ENCODE measurements around the gene RSAD1.

The RSAD1 gene

DNA sequence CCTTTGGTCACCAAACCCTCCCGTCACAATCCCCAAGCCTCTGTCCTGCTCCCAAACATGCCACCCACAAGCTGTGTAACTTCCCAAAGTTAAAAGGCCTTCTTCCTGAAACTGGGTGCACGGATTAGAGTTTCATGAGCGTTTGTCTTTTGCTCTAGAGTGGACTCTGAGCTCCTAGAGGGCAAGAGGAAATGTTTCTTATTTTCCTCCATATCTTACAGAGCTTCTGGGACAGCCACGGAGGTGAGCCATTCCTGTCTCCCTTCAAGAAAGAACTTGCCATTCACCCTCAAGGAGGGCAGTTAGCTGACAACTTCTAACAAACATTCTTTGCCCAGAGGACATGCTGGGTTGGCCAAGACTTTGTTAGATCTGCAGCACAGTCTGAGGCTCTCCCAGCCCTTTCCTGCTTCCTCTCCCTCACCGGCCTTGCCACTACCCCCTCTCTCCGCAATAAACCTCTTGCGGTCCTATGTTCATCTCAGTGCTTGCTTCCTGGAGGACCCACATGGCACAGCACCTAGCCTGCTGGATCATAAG, 27.0 kb downstream of the RSAD1 start:
- Histone ChIP-seq H2AFZ (ENCODE audit: low read length) (no peak overlapping the region), H3K36me3 (replicated peaks; ENCODE audit: insufficient read depth, low read length) (no peaks in the 10 kb centered on the region), H3K4me1 (ENCODE audit: low read length) (no peaks in the 10 kb centered on the region), H3K79me2 (ENCODE audit: low read length) (no peaks in the 10 kb centered on the region), H3K9ac (ENCODE audit: low read length) (no peak overlapping the region), H3K27me3 (replicated peaks; ENCODE audit: insufficient read depth, low read length) (no peaks in the 10 kb centered on the region), H4K20me1 (ENCODE audit: insufficient read depth, low read length) (no peaks in the 10 kb centered on the region), H3K9me3 (replicated peaks; ENCODE audit: insufficient read depth, low read length) (no peaks in the 10 kb centered on the region), H3F3A (ENCODE audit: insufficient read depth, low read length) (no peaks in the 10 kb centered on the region), H3K4me3 (ENCODE audit: low read length) (no peak overlapping the region), H3K4me2 (ENCODE audit: low read depth, low read length) (no peak overlapping the region), H3K27ac (ENCODE audit: low read length) (no peak overlapping the region), H3K9me2 (replicated peaks; ENCODE audit: insufficient read depth, low read length) (no peaks in the 10 kb centered on the region)
- DNase-seq = no peak
- TF ChIP-seq, protein P1, sequence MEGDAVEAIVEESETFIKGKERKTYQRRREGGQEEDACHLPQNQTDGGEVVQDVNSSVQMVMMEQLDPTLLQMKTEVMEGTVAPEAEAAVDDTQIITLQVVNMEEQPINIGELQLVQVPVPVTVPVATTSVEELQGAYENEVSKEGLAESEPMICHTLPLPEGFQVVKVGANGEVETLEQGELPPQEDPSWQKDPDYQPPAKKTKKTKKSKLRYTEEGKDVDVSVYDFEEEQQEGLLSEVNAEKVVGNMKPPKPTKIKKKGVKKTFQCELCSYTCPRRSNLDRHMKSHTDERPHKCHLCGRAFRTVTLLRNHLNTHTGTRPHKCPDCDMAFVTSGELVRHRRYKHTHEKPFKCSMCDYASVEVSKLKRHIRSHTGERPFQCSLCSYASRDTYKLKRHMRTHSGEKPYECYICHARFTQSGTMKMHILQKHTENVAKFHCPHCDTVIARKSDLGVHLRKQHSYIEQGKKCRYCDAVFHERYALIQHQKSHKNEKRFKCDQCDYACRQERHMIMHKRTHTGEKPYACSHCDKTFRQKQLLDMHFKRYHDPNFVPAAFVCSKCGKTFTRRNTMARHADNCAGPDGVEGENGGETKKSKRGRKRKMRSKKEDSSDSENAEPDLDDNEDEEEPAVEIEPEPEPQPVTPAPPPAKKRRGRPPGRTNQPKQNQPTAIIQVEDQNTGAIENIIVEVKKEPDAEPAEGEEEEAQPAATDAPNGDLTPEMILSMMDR (IDR thresholded peaks at IDR 0.05; ENCODE audit: low read length) = no peak
- TF ChIP-seq EZH2 (optimal IDR thresholded peaks at IDR 0.05; ENCODE audit: low read depth, low read length) = no peak
- no peak for TF ChIP-seq EZH2phosphoT487 (IDR thresholded peaks at IDR 0.05; ENCODE audit: low read length)

DNA sequence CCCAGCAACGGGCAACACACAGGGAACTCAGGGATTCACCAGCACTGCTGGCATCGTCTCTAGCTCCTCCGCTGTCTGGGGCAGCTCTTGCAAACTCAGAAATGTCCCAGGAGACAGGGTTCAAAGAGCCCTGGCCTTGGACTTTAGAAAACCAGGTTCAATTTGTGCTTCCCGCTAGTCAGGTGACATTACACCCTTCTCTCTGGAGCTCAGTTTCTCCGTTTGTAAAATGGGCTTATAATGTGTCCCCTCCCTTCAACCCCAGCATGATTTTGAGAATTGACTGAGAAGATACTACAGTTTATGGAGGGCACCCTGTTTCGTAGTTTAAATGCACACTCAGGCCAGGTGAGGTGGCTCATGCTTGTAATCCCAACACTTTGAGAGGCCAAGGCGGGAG, 27.6 kb downstream of the RSAD1 start:
- no peaks in the 10 kb centered on the region for H3K9me3 ChIP-seq (replicated peaks; ENCODE audit: insufficient read depth, low read length)
- H3F3A ChIP-seq (ENCODE audit: insufficient read depth, low read length) = no peaks in the 10 kb centered on the region
- no peaks in the 10 kb centered on the region for H3K4me1 ChIP-seq (ENCODE audit: low read length)
- TF ChIP-seq, protein P1 (IDR thresholded peaks at IDR 0.05; ENCODE audit: low read length) = no peak
- no peak for TF ChIP-seq EZH2phosphoT487 (IDR thresholded peaks at IDR 0.05; ENCODE audit: low read length)
- TF ChIP-seq EZH2 (optimal IDR thresholded peaks at IDR 0.05; ENCODE audit: low read depth, low read length) = no peak
- no peak for DNase-seq
- no peaks in the 10 kb centered on the region for H3K27me3 ChIP-seq (replicated peaks; ENCODE audit: insufficient read depth, low read length)
- no peaks in the 10 kb centered on the region for H3K79me2 ChIP-seq (ENCODE audit: low read length)
- H3K36me3 ChIP-seq (replicated peaks; ENCODE audit: insufficient read depth, low read length) = no peaks in the 10 kb centered on the region
- H3K27ac ChIP-seq (ENCODE audit: low read length) = no peak overlapping the region
- H3K4me2 ChIP-seq (ENCODE audit: low read depth, low read length) = no peak overlapping the region
- H3K9me2 ChIP-seq (replicated peaks; ENCODE audit: insufficient read depth, low read length) = no peaks in the 10 kb centered on the region
- no peak overlapping the region for H2AFZ ChIP-seq (ENCODE audit: low read length)
- no peak overlapping the region for H3K4me3 ChIP-seq (ENCODE audit: low read length)
- H3K9ac ChIP-seq (ENCODE audit: low read length) = no peak overlapping the region
- no peaks in the 10 kb centered on the region for H4K20me1 ChIP-seq (ENCODE audit: insufficient read depth, low read length)

DNA sequence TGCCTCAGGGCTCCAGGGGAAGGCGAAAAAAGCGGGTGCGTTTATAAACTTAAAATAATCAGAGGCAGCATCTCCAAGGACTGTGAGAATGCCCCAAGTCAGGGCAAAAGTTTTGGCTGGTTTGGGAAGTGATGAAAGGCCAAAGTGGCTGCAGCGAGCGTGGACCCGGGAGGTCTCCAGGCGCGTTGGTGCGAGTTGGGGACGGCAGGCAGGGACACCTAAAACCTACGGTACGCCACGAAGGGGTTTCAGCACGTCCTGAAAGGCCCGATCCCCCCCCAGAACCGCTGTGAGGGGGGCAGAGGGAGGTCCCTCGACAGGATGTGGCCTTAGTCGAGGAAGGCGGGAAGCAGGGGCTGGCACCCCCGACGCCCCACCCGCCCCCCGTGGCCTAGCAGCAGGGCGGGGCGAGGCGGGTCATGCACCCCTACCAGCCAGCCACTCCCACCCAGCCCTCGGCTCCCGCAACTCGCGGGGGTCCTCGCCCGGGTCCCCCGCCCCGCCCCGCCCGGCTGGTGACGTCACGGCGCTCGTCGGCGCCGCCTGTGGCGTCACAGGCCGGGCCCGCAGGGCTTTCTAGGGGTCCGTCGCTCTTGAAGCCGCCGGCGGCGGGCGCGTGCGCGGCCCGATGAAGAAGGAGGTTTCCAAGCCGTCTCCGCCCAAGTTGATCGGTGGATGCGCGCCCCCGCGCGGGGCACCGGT, 29.4 kb downstream of the RSAD1 start, which contains the start of gene MYCBPAP:
Gene MYCBPAP, plus strand, starts transcription at position 569 of the 702 bp plus-strand sequence. CDS start 236 bp downstream, outside the sequence.
- H3K27me3 ChIP-seq (replicated peaks; ENCODE audit: insufficient read depth, low read length) = no peaks in the 10 kb centered on the region
- H3K9ac ChIP-seq (ENCODE audit: low read length) = no peak within 1 kb of the TSS
- no peaks in the 10 kb centered on the region for H3F3A ChIP-seq (ENCODE audit: insufficient read depth, low read length)
- H3K79me2 ChIP-seq (ENCODE audit: low read length) = no peaks in the 10 kb centered on the region
- DNase-seq = peak; percentile 44
- TF ChIP-seq EZH2 (optimal IDR thresholded peaks at IDR 0.05; ENCODE audit: low read depth, low read length) (no peak), EZH2phosphoT487 (IDR thresholded peaks at IDR 0.05; ENCODE audit: low read length) (no peak)
- TF ChIP-seq, protein P1 (IDR thresholded peaks at IDR 0.05; ENCODE audit: low read length) = no peak; the same call in 1 of the 2 replicates
- no peaks in the 10 kb centered on the region for H3K9me3 ChIP-seq (replicated peaks; ENCODE audit: insufficient read depth, low read length)
- H3K4me2 ChIP-seq (ENCODE audit: low read depth, low read length) = peak within 1 kb of the TSS; percentile 52; the same call in 1 of the 2 replicates
- H3K27ac ChIP-seq (ENCODE audit: low read length) = no peak within 1 kb of the TSS
- H4K20me1 ChIP-seq (ENCODE audit: insufficient read depth, low read length) = no peaks in the 10 kb centered on the region
- H3K9me2 ChIP-seq (replicated peaks; ENCODE audit: insufficient read depth, low read length) = no peaks in the 10 kb centered on the region
- H3K4me1 ChIP-seq (ENCODE audit: low read length) = no peaks in the 10 kb centered on the region
- H2AFZ ChIP-seq (ENCODE audit: low read length) = peak within 1 kb of the TSS; percentile 74
- H3K4me3 ChIP-seq (ENCODE audit: low read length) = peak within 1 kb of the TSS; percentile 46; the same call in 1 of the 2 replicates
- H3K36me3 ChIP-seq (replicated peaks; ENCODE audit: insufficient read depth, low read length) = no peaks in the 10 kb centered on the region
